Measurements from ENCODE around the gene NSDHL.

Gene NSDHL

DNA sequence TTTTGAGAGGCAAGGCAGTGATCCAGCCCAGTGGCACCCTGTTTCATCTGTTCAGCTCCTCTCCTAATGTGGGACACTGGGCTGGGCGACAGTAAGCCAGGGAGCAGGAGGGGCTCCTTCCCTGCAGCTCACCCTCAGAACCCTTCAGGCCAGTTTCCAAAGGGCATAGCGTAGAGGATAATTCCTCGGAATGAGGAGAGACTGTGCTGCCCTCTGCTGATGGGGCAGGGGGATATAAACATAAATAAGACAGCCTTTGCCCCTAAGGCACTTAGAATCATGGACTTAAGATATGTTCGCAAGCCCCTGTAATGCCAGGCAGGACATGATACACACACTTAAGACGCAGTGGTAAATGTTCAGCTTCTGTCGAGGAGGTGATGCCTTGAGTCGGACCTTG, 39.1 kb downstream of the NSDHL start:
- TF ChIP-seq GATA3 (IDR thresholded peaks at IDR 0.05; ENCODE audit: low read depth, low read length) (no peak), GATA2 (IDR thresholded peaks at IDR 0.05; ENCODE audit: low read depth, low read length) (no peak)

DNA sequence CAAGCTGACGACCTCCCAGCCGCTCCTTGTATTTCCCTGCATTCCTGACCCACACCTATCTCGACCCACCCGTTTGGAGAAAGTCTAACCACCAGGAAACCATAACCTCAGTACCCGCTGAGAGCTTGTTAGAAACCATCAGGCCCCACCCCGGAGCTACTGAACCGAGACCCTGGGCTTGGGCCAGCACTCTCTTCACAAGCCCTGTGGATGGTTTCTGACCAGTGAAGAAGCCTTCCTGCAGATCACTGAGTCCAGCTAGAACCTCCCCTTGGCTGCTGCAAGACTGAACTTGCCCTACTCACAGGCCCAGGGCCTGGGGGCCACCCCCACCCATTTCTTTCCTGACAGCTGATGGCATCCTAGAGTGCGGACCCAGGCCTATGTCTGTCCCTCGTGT, 40.4 kb downstream of the NSDHL start:
- TF ChIP-seq GATA2 (IDR thresholded peaks at IDR 0.05; ENCODE audit: low read depth, low read length) (no peak), GATA3 (IDR thresholded peaks at IDR 0.05; ENCODE audit: low read depth, low read length) (no peak)

DNA sequence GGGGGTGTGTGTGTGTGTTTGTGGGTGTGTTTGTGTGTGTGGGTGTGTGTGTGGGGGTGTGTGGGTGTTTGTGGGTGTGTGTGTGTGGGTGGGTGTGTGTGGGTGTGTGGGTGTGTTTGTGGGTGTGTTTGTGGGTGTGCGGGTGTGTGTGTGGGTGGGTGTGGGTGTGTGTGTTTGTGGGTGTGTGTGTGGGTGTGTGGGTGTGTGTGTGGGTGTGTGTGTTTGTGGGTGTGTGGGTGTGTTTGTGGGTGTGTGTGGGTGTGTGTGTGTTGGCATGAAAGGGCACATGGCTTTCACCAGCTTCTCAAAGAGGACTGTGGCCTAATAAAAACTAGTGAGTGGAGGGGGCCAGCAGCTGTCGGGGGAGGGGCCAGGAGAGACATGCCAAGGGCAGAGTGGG, 41.7 kb downstream of the NSDHL start:
- no peak for TF ChIP-seq GATA3 (IDR thresholded peaks at IDR 0.05; ENCODE audit: low read depth, low read length)
- TF ChIP-seq GATA2 (IDR thresholded peaks at IDR 0.05; ENCODE audit: low read depth, low read length), result no peak

DNA sequence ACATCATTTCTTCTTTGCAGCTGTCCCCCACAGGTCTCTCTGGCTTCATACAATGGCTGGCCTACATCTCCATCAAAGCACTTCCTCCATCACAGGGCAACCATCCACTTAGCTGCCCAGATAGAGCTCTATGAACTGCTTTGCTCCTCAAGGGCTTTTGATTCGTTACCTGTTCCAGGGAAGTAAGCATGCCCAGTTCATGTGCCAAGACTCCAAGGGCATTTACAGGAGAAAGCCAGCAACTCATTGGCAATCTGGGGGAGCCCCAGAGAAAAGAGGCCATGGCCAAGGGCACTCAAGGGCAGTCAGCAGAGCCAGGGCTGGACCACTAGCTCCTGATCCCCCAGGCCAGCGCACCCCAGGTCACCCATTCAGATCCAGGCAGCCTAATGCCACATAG, 42.5 kb downstream of the NSDHL start:
- TF ChIP-seq GATA2 (IDR thresholded peaks at IDR 0.05; ENCODE audit: low read depth, low read length) (no peak), GATA3 (IDR thresholded peaks at IDR 0.05; ENCODE audit: low read depth, low read length) (no peak)

DNA sequence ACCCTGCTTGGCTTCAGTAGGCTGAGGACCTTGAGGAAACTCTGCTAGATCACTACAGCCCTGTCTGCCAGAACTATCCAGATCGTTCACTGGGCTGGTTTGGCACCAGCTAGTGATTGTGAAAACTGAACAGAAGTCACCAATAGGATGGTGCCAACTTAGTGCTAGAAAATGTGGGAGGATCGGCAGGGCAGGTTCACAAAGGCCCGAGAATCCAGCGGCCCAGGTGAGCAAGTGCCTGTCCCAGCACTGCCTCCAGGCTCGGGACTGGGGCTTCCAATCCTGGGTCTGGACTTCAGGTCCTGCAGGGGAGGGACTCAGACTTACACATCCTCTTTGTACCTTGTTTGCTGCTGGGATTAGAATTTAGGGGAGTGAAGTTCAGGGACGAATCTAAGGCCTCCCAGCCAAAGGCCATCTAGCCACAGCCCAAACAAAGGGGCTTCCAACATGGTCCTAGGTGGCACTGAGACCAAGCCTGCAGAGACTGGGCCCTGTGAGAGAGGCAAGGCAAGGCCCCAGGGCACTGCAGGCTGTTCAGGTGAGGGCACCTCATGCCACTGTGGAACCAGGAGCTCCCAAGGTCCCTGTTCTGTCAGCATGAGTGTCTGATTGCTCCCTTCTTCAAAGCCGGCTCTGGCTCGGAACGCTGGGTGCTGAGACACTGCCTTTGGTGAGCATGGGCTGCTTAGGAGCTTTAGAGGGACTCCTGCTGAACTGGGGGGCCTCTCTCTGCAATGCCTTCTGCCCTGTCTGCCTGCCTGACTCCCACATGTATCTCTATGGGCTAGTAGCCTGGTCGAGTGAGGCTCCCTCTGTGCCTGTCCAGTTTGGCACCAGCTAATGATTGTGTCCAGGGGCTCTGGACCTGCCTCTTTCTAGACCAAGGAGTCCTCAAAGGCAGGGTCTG, 46.3 kb downstream of the NSDHL start:
- TF ChIP-seq GATA2 (IDR thresholded peaks at IDR 0.05; ENCODE audit: low read depth, low read length) (no peak), GATA3 (IDR thresholded peaks at IDR 0.05; ENCODE audit: low read depth, low read length) (no peak)

DNA sequence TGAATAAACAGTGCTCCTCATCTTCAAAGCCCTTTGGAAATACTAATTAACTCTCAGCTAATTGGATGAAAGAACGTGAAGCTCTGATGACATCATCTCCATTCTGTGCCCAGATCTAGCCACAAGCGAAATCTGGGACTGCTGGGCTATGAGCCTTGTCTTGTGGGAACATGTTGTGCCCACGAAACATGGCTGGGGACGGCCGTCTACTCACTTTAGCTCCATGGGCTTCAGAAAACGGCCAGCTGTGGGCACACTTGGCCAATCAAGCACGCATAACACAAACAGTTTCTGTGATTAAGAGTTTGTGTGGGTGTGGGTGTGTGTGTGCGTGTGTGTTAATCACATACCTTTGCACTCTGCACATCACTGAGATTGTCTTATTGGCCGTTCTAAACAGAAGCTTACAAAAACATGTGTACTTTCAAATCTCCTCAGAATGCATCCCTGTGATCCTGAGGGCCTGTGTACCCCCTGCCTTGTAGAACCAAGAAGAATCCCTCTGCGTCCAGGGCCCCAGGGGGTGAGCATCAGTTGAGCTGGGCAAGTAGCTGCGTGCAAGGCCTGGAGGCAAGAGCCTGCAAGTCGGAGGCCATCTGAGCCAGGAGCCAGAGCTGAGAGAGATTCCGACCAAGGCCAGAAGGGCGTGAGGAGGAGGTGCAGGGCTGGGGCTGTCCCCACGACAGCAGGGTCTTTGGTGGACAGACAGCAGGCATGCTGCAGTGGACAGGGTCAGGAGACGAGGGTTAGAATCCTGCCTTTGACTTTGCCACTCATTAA, 48.3 kb downstream of the NSDHL start:
- no peak for TF ChIP-seq GATA3 (IDR thresholded peaks at IDR 0.05; ENCODE audit: low read depth, low read length)
- no peak for TF ChIP-seq GATA2 (IDR thresholded peaks at IDR 0.05; ENCODE audit: low read depth, low read length)

DNA sequence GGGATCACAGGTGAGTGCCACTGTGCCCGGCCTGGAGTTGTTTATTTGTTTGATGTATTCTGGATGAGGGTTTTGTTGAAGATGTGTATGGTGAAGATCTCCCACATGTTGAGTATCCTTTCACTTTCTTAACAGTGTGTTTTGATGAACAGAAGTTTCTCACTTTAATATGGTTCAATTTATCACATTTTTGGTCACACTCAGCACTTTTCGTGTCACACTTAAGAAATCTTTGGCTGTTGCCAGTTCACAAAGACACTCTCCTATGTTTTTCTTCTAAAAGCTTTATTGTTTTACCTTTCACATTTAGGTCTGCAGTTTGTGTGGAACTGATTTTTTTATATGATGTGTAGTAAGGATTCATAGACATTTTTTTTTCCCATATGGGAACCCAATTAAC, 50.4 kb downstream of the NSDHL start:
- TF ChIP-seq GATA3 (IDR thresholded peaks at IDR 0.05; ENCODE audit: low read depth, low read length), result no peak
- TF ChIP-seq GATA2 (IDR thresholded peaks at IDR 0.05; ENCODE audit: low read depth, low read length), result no peak

DNA sequence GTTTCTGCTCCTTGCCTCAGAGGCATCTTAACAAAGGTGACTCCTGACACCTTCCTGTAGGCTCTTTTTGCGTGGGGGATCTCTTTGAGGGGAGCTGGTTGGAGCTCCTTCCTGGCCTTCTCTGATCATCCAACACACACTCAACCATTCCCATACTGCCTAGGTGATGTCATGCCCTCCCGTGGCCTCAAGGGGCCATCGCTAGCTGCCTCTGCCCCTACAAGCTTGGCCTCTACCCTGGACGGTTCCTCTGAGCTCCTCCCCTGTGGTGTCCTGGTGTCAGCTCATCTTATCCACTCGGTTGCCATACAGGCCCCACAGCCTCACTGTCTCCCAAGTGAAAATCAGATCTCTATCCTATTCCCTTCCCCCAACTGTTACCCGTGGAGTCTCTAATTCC, 53.3 kb downstream of the NSDHL start:
- TF ChIP-seq GATA2 (IDR thresholded peaks at IDR 0.05; ENCODE audit: low read depth, low read length), result no peak
- no peak for TF ChIP-seq GATA3 (IDR thresholded peaks at IDR 0.05; ENCODE audit: low read depth, low read length)

DNA sequence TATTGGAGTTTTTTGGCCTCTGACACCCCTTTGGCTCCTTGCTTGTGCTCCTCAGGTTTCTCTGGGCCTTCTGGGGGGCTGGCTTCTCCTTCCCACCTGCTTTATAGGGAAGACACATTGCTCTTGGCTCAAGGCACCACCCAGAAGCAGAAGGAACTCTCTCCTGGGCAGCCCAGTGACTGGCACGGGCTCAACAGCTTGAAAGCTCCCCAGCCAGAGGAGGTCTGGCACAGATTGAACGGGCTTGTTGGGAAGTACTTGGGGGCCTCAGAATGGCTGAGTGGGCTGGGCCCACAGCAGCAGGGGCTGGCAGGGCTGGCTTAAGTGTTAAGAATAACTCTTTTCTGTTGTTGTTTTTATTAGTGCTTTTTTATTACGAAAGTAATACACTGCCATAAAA, 55.9 kb downstream of the NSDHL start:
- TF ChIP-seq GATA3 (IDR thresholded peaks at IDR 0.05; ENCODE audit: low read depth, low read length) (no peak), GATA2 (IDR thresholded peaks at IDR 0.05; ENCODE audit: low read depth, low read length) (no peak)

DNA sequence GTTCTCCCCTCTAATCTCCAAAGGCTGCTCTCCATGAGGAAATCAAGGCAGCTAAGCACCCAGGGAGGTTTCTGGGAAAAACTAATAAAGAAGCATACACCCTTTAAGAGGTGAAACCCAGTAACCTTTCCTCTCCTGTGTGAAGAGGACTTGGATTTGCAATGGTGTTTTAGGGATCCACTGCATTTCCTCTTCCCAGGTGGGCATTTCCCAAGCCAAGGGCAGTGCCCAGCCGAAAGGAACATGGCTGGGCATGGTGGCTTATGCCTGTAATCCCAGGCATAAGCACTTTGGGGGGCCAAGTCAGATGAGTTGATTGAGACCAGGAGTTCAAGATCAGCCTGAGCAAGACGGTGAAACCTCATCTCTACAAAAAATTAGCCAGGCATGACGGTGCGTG, 61.6 kb downstream of the NSDHL start:
- TF ChIP-seq GATA3 (IDR thresholded peaks at IDR 0.05; ENCODE audit: low read depth, low read length) (no peak), GATA2 (IDR thresholded peaks at IDR 0.05; ENCODE audit: low read depth, low read length) (no peak)

DNA sequence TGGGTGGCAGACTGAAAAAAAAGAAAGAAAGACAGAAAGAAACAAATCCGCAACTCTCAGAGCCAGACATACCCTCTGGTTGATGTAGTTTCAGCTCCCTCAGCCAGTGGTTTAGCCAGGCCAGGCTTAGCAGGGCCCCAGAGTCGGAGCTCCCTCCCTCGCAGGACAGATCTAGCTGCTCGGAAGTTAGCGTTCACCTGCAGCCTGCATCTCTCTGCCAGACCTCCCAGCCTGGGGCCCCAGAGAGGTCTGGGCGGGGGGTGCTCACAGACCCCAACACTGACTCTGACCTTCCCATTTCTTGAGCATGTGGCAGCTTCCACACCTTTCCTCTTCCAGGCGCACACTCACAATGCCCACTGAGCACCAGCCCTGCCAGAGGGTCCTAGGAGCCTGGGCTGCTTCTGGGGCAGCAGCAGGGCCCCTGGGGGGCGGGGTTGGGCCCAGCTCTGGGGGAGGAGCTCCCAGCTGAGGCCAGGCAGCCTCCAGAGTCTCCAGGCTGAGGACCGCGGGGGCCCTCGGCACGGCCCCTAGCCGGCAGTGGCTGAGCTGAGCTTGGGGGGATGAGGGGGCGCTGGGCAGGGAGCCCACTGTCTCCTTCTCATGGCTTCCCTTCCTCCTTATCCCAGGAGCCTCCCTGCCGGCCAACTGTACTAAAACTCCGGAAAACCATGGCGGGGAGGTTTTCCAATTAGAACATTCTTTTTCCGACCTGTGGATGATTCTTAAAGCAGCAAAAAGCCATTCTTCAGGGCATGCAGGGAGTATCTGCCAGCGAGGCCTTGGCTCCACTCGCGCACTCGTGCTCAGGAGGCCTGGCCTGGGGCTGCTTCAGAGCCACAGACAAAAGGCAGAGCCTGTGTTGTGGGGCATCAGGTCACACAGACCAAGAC, 62.4 kb downstream of the NSDHL start:
- no peak for TF ChIP-seq GATA2 (IDR thresholded peaks at IDR 0.05; ENCODE audit: low read depth, low read length)
- TF ChIP-seq GATA3 (IDR thresholded peaks at IDR 0.05; ENCODE audit: low read depth, low read length), result no peak

DNA sequence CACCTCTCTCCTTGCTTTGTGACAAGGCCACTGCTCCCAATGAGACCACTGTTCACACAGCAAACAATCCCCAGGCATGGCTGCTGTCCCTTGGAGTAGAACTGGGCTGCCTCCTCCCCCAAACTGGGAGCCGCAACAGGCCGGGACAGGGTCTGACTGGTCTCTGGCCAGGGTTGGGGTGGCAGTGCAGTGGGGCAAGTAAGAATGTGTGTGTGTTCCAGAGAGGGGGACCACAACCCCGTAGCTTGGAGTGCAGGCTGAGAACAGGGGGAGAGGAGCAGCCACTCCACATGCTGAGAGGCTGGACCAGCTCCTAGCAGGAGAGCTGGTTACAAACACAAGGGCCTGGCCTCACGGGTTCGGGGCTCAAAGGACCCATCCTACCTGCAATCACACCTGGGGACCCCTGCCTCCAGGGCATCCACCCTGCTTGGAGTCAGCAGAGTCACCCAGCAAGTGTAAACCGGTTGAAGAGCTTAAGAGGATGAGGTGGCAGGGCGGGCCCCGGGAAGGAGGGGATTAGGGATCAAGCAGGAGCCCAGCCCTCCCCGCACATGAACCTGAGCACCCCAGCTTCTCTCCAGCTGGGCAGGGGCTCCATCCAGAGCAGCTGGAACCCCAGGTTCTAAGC, 63.2 kb downstream of the NSDHL start:
- TF ChIP-seq GATA3 (IDR thresholded peaks at IDR 0.05; ENCODE audit: low read depth, low read length) (no peak), GATA2 (IDR thresholded peaks at IDR 0.05; ENCODE audit: low read depth, low read length) (no peak)

DNA sequence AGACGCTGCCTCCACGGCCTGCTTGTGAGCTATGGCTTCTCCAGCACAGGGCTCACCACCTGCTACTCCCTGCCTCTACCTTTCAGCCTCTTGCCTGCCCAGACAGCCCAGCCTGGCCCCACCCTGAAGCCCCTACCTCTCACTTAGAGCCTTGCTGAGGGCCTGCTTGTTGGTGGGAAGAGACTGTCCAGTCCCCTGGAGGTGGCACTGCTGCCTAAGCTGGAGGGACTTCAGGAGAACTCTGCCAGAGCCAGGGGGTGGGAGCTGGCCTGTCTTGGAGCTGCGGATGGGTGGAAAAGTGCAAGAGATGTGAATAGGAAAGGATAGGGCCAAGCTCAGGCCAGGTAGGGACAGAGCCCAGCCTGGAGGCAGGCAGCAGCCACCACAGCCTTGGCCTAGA, 64.3 kb downstream of the NSDHL start:
- TF ChIP-seq GATA2 (IDR thresholded peaks at IDR 0.05; ENCODE audit: low read depth, low read length) (no peak), GATA3 (IDR thresholded peaks at IDR 0.05; ENCODE audit: low read depth, low read length) (no peak)
